Measurements from ENCODE around the gene SUSD1. TPM values are rescaled to one million over a fixed set of nuclear protein-coding genes. Genes with fewer than 3 reads are reported as not detected.

The SUSD1 gene
- total RNA-seq, 1 donor: 27.2 TPM

- no peak for DNase-seq (ENCODE audit: low read depth in 2 of 3, low spot score in 2 of 3)
These were observed 181.8 kb downstream of the SUSD1 start for GRCh38 chr9:111993319-111993718.

DNA sequence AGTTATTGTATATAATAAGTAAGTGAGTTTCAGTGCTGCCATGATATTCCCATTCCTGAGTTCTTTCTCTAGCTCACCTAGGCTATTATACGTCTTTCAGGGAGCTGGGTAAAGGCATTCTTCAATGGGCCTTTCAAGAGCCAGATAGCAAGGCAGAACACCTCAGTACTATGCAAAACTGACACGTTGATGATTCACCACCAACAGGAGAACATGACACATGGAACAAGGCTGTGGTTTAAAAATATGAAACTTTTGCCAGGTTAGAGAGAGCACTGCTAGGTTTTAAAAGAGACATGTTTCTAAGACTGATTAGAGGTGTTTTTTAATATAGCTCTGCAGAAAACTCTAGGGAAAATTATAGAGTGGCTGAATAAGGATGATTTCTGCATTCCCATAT, 182.6 kb downstream of the SUSD1 start:
- DNase-seq (ENCODE audit: low read depth in 2 of 3, low spot score in 2 of 3): no peak

- no peak for DNase-seq (ENCODE audit: low read depth in 2 of 3, low spot score in 2 of 3)
These were observed 183.9 kb downstream of the SUSD1 start for GRCh38 chr9:111991179-111991578.

Small RNAs within 50 kb of the gene (small RNA-seq; reads per million reads assigned to genes)
- gene RF00019 (not detected), gene RNU6-710P (not detected), gene RNU6-855P (not detected)

Other genes with a start within 250 kb of the SUSD1 start
- 34.5 TPM for gene PTBP3, start 158.3 kb upstream of the SUSD1 start, total RNA-seq
- 17.0 TPM for gene HSDL2, start 204.8 kb upstream of the SUSD1 start, total RNA-seq

Data from hematopoietic multipotent progenitor cell (in vitro differentiated cells).